ENCODE results near the gene VSTM2L. TPM values are rescaled to one million over a fixed set of nuclear protein-coding genes. Genes with fewer than 3 reads are reported as not detected.
A peak's percentile ranks its signal among the peaks of the same experiment; 100 is the strongest.

The VSTM2L gene
- total and polyA plus RNA-seq, 2 of the 13 experiments (the other 11 are each of a cell fraction or from before 2014, with no cell fraction given) = not detected

GRCh38 chr20:37877832-37878772 is 24.8 kb upstream of the VSTM2L start (continued):
- TF ChIP-seq NONO (IDR thresholded peaks at IDR 0.05) (no peak), NONO (CRISPR knock-in tag; conservative IDR thresholded peaks at IDR 0.05) (0 out of 2 replicates have a peak, but pooled peaks have one; percentile 32), ZNF101 (CRISPR knock-in tag; IDR thresholded peaks at IDR 0.05; ENCODE audit: borderline replicate concordance, low read depth) (no peak), SMAD1 (CRISPR knock-in tag; IDR thresholded peaks at IDR 0.05; ENCODE audit: borderline replicate concordance, low read depth) (no peak), REXO4 (CRISPR knock-in tag; IDR thresholded peaks at IDR 0.05; ENCODE audit: borderline replicate concordance) (no peak), MAZ (IDR thresholded peaks at IDR 0.05; ENCODE audit: borderline replicate concordance, low read depth, low read length) (no peak), MAZ (CRISPR knock-in tag; IDR thresholded peaks at IDR 0.05; ENCODE audit: low read depth) (peak; percentile 52; the same call in 1 of the 2 replicates), PRDM4 (CRISPR knock-in tag; IDR thresholded peaks at IDR 0.05; ENCODE audit: borderline replicate concordance) (no peak), ZNF773 (CRISPR knock-in tag; IDR thresholded peaks at IDR 0.05; ENCODE audit: borderline replicate concordance) (no peak), SYNCRIP (IDR thresholded peaks at IDR 0.05; ENCODE audit: insufficient read depth, low read depth, low read length) (no peak), NCOR1 (IDR thresholded peaks at IDR 0.05; ENCODE audit: borderline replicate concordance, low read length) (0 out of 2 replicates have a peak, but pooled peaks have one; percentile 56), NRL (CRISPR knock-in tag; IDR thresholded peaks at IDR 0.05; ENCODE audit: borderline replicate concordance) (peak; percentile 79), RARG (CRISPR knock-in tag; IDR thresholded peaks at IDR 0.05; ENCODE audit: low read depth) (no peak), ZNF253 (CRISPR knock-in tag; IDR thresholded peaks at IDR 0.05; ENCODE audit: borderline replicate concordance) (0 out of 2 replicates have a peak, but pooled peaks have one; percentile 44), UBTF (CRISPR knock-in tag; IDR thresholded peaks at IDR 0.05) (0 out of 2 replicates have a peak, but pooled peaks have one; percentile 33), TEAD2 (CRISPR knock-in tag; IDR thresholded peaks at IDR 0.05) (no peak), ARID2 (CRISPR knock-in tag; IDR thresholded peaks at IDR 0.05; ENCODE audit: borderline replicate concordance) (no peak), HINFP (CRISPR knock-in tag; IDR thresholded peaks at IDR 0.05; ENCODE audit: low read depth) (no peak), TBL1XR1 (IDR thresholded peaks at IDR 0.05; ENCODE audit: borderline replicate concordance, low read length, partially characterized antibody) (no peak), DNMT3B (CRISPR knock-in tag; conservative IDR thresholded peaks at IDR 0.05) (no peak), TCF7 (IDR thresholded peaks at IDR 0.05; ENCODE audit: low read depth) (no peak), ZNF709 (CRISPR knock-in tag; IDR thresholded peaks at IDR 0.05) (no peak), MEIS1 (CRISPR knock-in tag; IDR thresholded peaks at IDR 0.05; ENCODE audit: borderline replicate concordance) (no peak)

Measured in HepG2 (cell line).